GM12878 (cell line): ENCODE data around the gene PI4KA.

Experiments used
- CHD4 ChIP-seq: fragments of 200-600 bp; sonication (generic); IDR thresholded peaks from 2 replicates; pipeline ENCODE4 v1.6.1; 2016; ENCODE audit warnings: mild to moderate bottlenecking
- CTCF ChIP-seq, 3 experiments: IDR thresholded peaks in 2 of 3; conservative IDR thresholded peaks in 1 of 3; 2 replicates each; pipeline ENCODE4 v1.5.1; 2011; ENCODE audit warnings: low read depth in 3 of 3, low read length in 3 of 3, mild to moderate bottlenecking in 3 of 3, control low read depth in 2 of 3, moderate library complexity in 2 of 3, inconsistent platforms in 1 of 3, mixed read lengths in 1 of 3; ENCODE audit not compliant: control insufficient read depth in 2 of 3, insufficient read depth in 1 of 3; ENCODE audit errors: extremely low read depth in 1 of 3
- HDAC6 ChIP-seq: fragments of 200-600 bp; sonication (generic); IDR thresholded peaks from one replicate; pipeline ENCODE4 v1.8.0; 2017; ENCODE audit warnings: antibody characterized with exemption; ENCODE audit not compliant: unreplicated experiment
- MTA3 ChIP-seq: IDR thresholded peaks from 2 replicates; pipeline ENCODE4 v1.6.1; 2012; ENCODE audit warnings: low read length, inconsistent platforms, borderline replicate concordance
- POLR2A ChIP-seq: IDR thresholded peaks from 2 replicates; pipeline ENCODE4 v1.6.1; 2011; ENCODE audit warnings: low read depth, mild to moderate bottlenecking, low read length
- REST ChIP-seq: IDR thresholded peaks from 2 replicates; pipeline ENCODE4 v1.6.1; 2012; ENCODE audit warnings: mild to moderate bottlenecking, low read depth, low read length
- ZNF217 ChIP-seq: fragments of 450-650 bp; IDR thresholded peaks from 2 replicates; pipeline ENCODE4 v1.6.1; 2017; ENCODE audit warnings: antibody characterized with exemption, mild to moderate bottlenecking

- TF ChIP-seq CTCF (IDR thresholded peaks at IDR 0.05 in 2 of 3, conservative IDR thresholded peaks at IDR 0.05 in 1 of 3; ENCODE audit: control insufficient read depth in 2 of 3, extremely low read depth in 1 of 3, insufficient read depth in 1 of 3, low read depth in 3 of 3, low read length in 3 of 3) (no peak), CHD4 (no peak), POLR2A (no peak), HDAC6 (no peak), MTA3 (no peak), ZNF217 (no peak), REST (no peak)
Observed at GRCh38 chr22:20809538-20810185, 48.9 kb downstream of the PI4KA start.
